GM19023 (cell line): ENCODE measurements around the gene CYTH1.

Experiments used
- ATAC-seq: cut with Tn5 transposase; IDR thresholded peaks from one replicate; pipeline ENCODE4 v1.9.1; 2021; ENCODE audit warnings: mild to moderate bottlenecking, moderate library complexity; ENCODE audit not compliant: unreplicated experiment

Gene CYTH1

DNA sequence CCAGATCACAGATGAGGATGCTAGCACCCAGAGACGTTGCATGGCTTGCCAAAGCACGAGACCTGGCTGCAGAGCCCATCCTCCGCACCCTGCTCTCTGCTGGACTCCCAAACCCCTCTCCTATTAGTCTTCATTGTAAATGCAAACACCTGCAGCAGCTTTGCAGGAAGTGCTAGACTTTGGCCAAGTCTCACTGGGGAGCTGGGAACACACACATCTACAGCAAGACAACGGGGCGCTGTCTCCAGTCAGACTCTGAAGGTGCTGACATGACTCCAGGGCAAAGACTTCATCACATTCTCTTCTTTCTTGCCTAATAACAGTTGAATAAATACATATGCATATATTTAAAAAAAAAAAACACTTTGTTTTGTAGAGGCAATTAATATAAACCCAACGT is 43.8 kb downstream of the CYTH1 start:
- no peak for ATAC-seq

DNA sequence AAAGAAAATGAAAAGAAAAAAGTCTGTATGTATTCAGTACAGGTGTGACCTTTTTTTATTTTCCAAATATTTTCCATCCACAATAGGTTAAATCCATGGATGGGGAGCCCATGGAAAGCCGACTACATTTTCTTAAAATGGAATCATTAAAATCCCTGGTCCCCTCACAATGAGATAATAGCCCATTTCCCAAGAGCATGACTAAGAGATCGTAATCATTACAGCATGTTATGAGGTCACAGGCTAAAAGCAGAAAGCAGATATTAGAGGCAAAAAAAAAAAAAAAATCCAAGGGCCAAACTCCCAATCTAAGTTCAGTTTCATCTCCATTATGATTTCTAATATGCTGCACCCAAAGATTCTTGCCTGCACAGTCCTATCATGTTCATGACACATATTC is 44.7 kb downstream of the CYTH1 start:
- ATAC-seq, result no peak

GRCh38 chr17:78736526-78737079 is 45.5 kb downstream of the CYTH1 start:
- ATAC-seq, result peak; percentile 58

DNA sequence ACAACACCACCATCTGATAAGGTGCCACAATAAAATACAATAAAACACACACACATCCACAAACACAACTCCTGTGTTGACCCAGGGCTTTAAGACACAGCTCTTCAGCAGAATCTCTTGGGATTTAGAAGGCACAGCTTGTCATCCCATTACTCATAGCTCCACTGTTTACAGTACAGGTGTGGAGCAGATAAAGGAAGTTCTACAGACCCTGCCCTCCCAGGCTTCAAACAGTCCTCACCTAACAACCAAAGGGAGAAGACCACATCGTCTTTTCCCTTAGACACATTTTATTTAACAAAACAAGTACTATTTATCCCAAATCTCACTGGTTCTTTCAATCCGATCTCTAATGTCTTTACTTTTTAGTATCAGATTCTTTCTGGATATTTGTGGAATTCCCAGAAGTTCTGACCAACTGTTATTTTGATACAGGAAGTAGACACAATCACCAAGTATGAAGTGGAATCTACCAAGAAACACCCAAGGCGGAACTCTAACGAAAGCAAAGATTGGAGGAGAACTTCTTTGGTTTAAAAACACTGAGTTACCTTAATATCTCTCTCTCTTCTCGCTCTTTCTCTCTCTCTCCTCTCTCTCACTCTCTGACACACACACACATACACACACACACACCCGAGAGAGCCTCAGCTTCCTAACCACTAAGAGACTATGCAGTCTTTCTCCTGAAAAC is 46.1 kb downstream of the CYTH1 start:
- peak; percentile 8 for ATAC-seq

- ATAC-seq, result no peak
Observed at GRCh38 chr17:78734793-78735641, 47.1 kb downstream of the CYTH1 start.

DNA sequence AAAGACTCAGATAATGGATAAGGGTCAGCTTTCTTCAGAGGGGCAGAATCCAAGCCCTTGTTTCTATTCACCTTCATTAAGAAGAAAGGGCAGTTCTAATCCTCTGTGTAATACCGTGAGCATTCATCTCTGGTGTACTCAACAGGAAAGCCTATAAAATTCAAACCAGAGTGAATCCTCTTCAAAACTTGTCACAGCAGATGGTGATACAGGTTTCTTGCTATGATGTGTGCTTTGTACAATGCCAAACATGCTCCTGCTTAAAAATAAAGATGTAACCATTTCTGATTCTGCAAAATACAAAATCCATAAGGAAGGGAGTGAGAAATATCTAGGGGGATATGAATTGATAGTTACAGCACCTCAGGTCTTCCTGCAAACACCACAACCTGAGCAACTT is 49.7 kb downstream of the CYTH1 start:
- no peak for ATAC-seq

DNA sequence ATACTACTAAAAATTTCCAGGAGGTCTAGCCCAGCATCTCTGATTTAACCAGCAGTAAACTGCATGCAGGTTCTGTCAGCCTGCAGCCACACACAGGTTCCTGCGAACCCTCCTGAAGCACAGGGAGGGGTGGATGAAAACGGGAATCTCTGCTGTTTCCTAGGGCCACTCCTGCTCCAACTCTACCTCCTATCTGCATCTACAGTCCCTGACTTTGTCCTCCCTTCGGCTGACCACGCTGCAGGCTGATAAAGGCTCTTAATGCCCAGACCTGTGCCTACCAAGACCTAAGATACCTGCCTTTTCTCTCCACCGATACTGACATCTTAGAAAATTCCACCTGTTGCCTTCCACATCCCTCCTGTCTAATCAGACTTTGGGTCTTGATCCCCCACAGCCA is 50.2 kb downstream of the CYTH1 start:
- ATAC-seq, result no peak

DNA sequence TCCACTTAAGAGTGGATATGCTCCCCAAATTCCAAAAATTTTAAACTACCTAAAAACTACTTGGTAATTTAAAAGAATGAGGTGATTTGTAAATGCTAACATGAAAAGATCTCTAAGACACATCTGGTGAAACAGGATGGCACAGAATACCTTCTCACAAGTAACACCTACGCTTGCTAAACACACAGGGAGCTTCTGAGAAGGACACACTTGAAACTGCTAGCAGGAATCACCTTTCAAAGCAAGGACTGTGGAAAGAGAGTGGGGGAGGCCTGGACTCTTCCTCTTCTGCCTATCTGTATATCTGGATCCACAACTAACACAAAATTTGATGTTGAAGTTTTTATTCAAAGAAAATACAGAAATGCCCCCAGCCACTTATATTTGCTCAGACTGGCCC is 52.4 kb downstream of the CYTH1 start:
- no peak for ATAC-seq

DNA sequence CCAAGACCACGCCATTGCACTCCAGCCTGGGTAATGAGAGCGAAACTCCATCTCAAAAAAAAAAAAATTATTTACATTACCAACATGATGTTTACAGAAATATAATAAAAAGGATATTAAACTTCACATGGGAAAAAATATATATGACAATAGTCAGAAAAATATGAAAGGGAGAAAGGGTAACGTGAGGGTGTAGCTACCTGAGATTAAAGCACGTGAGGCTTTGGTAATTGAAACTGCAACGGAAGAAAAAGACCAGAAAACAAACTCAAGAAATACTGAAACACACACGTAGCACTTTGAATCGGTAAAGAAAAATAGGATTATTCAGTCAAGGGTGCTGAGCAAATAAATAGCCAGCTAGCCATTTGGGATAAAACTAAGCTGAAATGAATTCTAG is 53.6 kb downstream of the CYTH1 start:
- no peak for ATAC-seq

- ATAC-seq, result no peak
Observed at GRCh38 chr17:78727476-78728229, 54.4 kb downstream of the CYTH1 start.

- ATAC-seq, result no peak
Observed at GRCh38 chr17:78727057-78727456, 55.0 kb downstream of the CYTH1 start.

DNA sequence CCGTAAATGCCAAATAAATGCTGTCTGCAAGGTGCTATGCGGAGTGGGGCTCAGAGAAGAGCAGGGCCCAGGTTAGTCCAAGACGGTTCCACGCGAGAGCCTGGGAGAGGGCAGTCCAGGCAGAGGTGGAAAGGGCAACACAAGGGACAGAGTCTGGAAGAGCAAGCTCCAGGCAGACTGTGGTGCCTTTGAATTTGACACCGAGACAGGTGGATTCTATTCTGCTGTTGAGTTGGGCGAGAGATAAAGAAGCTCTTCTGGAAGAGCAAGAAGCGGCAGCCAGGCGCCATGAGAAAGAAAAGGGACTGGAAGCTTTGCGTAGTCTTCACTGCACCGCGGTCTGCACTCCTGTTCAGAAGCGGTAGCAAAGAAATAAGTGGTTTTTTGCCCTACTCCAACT is 55.6 kb downstream of the CYTH1 start:
- ATAC-seq, result no peak

GRCh38 chr17:78725448-78726021 is 56.5 kb downstream of the CYTH1 start:
- ATAC-seq, result no peak

GRCh38 chr17:78724999-78725398 is 57.1 kb downstream of the CYTH1 start:
- no peak for ATAC-seq

DNA sequence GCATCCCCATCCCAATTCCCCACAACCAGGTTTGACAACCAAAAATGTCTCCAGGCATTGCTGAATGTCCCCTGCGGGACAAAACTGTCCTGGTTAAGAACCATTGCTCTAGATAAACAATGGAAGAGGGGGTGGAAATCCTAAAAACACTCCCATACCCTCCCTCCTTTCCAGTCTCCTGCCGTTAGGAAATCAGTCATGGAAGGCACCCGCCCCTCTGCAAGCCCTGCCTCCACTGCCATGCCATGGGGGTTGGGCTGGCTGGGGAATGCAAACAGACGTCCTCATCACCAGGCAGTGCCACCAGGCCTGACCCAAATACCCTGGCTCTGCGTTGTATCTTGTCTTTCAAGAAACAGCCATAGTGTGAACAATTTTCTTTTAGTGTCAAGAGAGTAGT is 57.5 kb downstream of the CYTH1 start:
- no peak for ATAC-seq

DNA sequence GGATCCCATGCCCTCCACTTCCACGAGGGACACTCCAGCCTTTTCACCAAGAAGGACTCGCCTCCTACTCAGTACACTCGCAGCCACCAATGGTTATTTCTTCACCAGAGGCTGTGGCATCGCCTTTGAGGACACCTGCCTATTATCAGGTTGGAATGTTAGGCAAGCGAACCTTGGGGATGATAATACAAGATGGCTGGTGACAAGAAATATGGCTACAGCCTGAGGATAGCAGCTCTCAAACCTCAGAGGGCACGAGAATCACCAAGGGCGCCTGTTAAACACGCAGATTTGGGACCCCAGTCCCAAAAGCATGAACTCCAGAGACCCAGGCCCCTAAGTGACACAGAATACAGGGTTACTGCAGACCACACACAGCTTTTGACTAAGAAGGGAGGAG is 58.1 kb downstream of the CYTH1 start:
- ATAC-seq, result no peak

DNA sequence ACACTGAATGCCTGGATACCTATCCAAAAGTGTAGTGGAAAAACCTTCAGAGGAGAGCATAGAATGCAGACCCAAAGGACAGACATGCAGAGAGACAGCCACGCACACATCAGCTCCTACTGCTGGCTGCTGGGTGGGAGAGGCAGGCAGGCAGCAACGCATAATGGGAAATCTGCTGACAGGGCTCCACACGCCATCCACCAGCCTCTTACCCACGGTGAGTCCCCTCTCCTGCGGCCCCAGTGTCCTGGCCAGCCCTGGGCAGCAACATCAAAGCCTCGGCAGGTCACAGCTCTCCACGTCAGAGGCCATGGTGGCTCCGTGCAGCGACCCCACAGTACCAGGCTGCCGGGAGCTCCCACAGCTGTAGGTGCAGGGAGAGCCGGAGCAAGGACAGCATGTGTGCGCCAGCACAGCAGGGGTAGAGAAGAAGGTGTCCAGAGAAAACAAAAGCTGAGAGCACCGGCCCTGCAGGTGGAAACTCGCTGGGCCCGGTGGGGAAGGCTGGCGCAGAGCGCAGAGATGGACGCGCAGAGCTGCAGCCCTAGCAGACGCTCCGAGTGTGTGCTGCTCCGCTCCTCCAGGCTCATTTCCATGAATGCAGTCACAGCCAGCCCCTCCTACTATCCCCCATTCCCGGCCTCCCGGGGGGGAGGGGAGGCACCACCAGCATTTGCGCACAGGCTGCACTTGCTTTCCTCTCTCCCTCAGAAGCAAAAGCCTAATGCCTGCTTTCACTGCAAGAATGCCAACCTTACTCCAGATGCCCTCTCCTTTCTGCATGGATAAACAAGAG is 58.9 kb downstream of the CYTH1 start:
- ATAC-seq, result no peak

DNA sequence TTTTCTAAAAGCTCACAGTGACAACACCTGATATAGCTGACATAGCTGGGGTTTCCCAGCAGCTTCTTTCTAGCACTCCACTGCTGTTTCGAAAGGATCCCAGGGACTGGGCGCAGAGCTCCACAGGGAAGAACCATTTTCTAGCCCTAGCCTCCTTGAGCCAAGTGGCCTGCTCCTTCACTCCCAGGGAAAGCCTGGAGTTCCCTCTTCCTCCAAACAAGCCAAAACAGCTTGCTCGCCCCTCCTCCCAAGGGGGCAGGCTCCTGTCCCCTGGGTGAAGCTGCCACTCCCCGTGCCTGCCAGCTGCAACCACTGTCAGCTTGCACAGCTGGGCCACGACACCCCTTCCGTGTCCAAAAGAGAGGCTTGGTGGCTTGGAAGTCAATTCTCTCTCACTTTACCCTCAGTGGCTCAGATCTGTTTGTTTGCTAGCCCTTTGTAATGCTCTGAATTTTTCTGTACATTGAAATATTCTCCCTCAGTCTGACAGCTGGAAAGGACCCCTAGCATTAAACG is 59.8 kb downstream of the CYTH1 start:
- ATAC-seq, result no peak

DNA sequence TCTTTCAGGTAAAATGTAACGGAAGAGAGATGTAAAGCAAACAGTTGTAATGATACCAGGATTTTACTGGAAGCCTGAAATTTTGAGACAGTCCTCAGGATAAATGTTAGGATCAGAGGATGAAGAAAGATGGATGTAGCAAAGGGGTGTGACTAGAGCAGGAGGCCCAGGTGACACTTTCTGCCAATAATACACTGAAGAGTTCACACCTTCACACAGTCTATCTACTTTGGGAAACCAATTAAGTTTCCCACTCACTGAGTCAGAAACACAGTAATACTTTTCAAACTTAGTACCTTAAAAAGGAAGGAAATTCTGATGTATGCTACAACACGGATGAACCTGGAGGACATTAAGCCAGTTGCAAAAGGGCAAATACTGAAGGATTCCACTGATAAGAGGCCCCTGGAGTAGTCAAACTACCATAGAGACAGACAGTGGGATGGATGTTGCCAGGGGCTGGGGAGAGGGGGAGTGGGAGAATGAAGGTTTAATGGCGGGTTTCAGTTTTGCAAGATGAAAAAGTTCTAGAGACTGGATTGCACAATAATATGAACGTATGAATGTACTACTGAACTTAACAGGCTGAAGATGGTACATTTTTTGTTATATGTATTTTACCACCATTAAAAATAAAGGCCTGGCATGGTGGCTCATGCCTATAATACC is 62.3 kb downstream of the CYTH1 start:
- ATAC-seq, result no peak
